ENCODE data around the gene ACOXL.
"Not testable (repeated sequence)": the region's sequence is repeated elsewhere in the genome, so short reads cannot be mapped to it uniquely, and the experiment has no call there.

ACOXL gene

DNA sequence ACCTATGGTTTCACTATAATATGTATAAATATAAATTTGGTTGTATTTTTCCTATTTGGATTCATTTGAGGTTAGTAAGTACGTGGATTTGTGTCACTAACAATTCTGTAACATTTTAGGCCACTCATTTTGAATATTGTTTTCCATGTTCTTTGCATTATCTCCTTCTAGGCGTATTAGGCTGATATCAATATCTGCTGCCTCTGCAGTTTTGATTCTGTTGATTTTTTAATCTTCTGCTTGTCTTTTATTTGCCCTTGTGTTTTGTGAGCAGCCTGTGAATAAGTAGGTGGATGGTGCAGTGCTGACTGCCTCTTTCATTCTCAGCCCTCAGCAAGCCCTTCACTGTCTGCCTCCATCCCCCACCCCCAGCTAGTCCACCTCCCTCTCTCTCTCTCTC lies 222.7 kb downstream of the ACOXL start:
- Histone ChIP-seq H3K27me3 (ENCODE audit: control insufficient read depth in 1 of 2, insufficient read depth in 2 of 2, low read length in 2 of 2) (no peaks in the 10 kb centered on the region), H3K4me3 (ENCODE audit: low read depth in 1 of 2, low read length in 2 of 2) (no peak overlapping the region), H3K9me3 (ENCODE audit: control insufficient read depth in 1 of 2, low read length in 2 of 2) (no peaks in the 10 kb centered on the region), H3K27ac (ENCODE audit: low read depth, low read length) (no peak overlapping the region), H3K9ac (ENCODE audit: low read depth in 1 of 2, low read length in 2 of 2) (no peak overlapping the region), H3K4me1 (ENCODE audit: control insufficient read depth in 1 of 2, insufficient read depth in 2 of 2, low read length in 2 of 2) (peaks cover 0 to 6% of the 10 kb centered on the region in 2 donors), H3K36me3 (ENCODE audit: control insufficient read depth in 1 of 2, insufficient read depth in 2 of 2, low read length in 2 of 2) (no peaks in the 10 kb centered on the region)

DNA sequence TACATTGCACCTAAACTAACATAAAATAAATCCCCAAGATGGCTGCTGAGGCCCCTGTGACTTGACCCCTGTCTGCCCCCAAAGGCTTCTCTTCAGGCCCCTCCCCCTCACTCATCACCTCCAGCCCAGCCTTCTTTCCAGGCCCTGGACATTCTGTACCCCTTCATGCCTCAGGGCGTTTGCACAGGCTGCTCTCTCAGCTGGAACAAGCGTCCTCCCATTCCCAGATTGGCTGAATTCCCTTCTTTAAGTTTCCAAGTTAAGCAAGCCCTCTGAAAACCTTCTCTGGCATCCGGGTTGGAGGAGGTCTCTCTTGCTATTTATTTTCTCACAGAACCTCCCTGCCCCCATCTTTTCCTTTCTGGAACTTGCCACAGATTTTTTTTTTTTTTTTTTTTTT lies 223.2 kb downstream of the ACOXL start:
- Histone ChIP-seq H3K9ac (ENCODE audit: low read depth in 1 of 2, low read length in 2 of 2) (no peak overlapping the region), H3K36me3 (ENCODE audit: control insufficient read depth in 1 of 2, insufficient read depth in 2 of 2, low read length in 2 of 2) (no peaks in the 10 kb centered on the region), H3K9me3 (ENCODE audit: control insufficient read depth in 1 of 2, low read length in 2 of 2) (no peaks in the 10 kb centered on the region), H3K27ac (ENCODE audit: low read depth, low read length) (no peak overlapping the region), H3K27me3 (ENCODE audit: control insufficient read depth in 1 of 2, insufficient read depth in 2 of 2, low read length in 2 of 2) (no peaks in the 10 kb centered on the region), H3K4me3 (ENCODE audit: low read depth in 1 of 2, low read length in 2 of 2) (no peak overlapping the region), H3K4me1 (ENCODE audit: control insufficient read depth in 1 of 2, insufficient read depth in 2 of 2, low read length in 2 of 2) (peaks cover 0 to 6% of the 10 kb centered on the region in 2 donors)

DNA sequence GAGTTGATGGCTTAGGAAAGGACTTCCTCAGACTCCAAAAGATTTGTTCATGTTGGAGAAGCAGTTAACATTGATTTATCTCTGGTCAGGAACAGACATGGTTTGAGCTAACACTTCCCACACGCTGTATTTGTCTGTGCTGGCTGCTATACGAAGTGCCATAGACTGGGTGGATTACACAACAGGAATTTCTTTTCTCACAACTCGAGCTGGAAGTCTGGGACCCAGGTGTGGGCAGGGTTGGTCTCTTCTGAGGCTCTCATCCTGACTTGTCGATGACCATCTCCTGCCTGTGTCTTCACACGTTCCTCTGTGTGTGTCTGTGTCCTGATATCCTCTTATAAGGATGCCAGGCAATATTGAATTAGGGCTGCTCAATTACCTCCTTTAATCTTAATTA lies 224.9 kb downstream of the ACOXL start:
- Histone ChIP-seq H3K4me3 (ENCODE audit: low read depth in 1 of 2, low read length in 2 of 2) (no peak overlapping the region), H3K4me1 (ENCODE audit: control insufficient read depth in 1 of 2, insufficient read depth in 2 of 2, low read length in 2 of 2) (peaks cover 0 to 6% of the 10 kb centered on the region in 2 donors), H3K27ac (ENCODE audit: low read depth, low read length) (no peak overlapping the region), H3K36me3 (ENCODE audit: control insufficient read depth in 1 of 2, insufficient read depth in 2 of 2, low read length in 2 of 2) (no peaks in the 10 kb centered on the region), H3K9ac (ENCODE audit: low read depth in 1 of 2, low read length in 2 of 2) (no peak overlapping the region), H3K27me3 (ENCODE audit: control insufficient read depth in 1 of 2, insufficient read depth in 2 of 2, low read length in 2 of 2) (no peaks in the 10 kb centered on the region), H3K9me3 (ENCODE audit: control insufficient read depth in 1 of 2, low read length in 2 of 2) (no peaks in the 10 kb centered on the region)

DNA sequence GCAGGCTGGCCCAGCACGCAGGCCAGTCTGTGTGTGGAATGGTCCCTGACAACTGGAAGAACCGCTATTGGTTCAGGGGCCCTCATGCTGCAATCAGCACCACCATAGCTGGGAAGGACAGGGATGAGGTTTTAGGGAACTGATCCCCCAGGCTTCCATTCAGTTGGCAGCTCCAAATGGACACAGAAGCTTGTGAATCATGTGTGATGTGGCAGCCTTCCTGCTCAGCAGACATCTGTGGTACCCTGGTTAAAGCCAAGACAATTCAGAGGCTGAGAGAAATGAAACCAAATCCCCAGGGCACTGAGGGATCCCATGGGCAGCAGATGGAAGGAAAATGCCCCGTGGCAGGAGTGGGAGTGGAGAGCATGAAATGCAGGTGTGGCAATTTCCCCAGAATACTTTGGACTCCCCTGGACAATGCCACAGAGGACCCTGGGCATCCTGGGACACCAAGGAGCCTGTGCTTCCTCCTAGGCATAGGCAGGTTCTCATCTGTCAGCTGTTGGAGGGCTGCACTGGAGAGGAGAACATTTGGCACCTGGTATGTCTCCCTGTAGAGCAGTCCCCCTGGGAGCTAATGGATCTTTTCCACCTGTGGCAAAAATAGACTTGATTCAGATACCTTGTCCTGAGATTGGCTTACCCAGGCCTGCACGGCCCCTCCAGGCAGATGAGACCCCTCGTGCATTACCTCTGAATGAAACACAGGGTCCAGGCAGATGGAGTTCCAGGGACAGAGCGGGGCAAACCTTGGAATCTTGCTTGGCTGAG lies 226.2 kb downstream of the ACOXL start:
- no peak overlapping the region for H3K9ac ChIP-seq (ENCODE audit: low read depth in 1 of 2, low read length in 2 of 2)
- H3K27ac ChIP-seq (ENCODE audit: low read depth, low read length) = no peak overlapping the region
- peaks cover 0 to 6% of the 10 kb centered on the region in 2 donors for H3K4me1 ChIP-seq (ENCODE audit: control insufficient read depth in 1 of 2, insufficient read depth in 2 of 2, low read length in 2 of 2)
- H3K4me3 ChIP-seq (ENCODE audit: low read depth in 1 of 2, low read length in 2 of 2) = no peak overlapping the region
- no peaks in the 10 kb centered on the region for H3K27me3 ChIP-seq (ENCODE audit: control insufficient read depth in 1 of 2, insufficient read depth in 2 of 2, low read length in 2 of 2)
- H3K36me3 ChIP-seq (ENCODE audit: control insufficient read depth in 1 of 2, insufficient read depth in 2 of 2, low read length in 2 of 2) = no peaks in the 10 kb centered on the region
- no peaks in the 10 kb centered on the region for H3K9me3 ChIP-seq (ENCODE audit: control insufficient read depth in 1 of 2, low read length in 2 of 2)

DNA sequence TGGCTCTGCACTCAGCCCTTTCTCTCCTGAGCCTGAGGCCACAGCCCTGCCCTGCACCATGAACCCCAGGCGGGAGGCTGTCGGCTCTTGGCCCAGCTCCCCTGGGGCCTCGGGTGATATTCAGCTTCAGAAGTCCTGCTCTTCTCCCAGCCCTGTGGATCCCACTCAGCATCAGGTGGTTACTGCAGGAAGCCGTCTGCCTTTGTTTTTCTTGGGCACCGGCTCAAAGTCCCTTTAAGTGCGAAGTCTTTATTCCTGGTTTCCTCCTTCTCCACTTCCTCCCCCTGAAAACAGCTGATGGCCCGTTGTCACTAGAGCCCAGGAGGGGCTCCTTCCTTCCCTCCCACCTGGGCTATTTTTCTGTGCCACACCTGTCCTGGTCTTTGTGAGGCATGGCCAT lies 226.8 kb downstream of the ACOXL start:
- Histone ChIP-seq H3K9ac (ENCODE audit: low read depth in 1 of 2, low read length in 2 of 2) (no peak overlapping the region), H3K36me3 (ENCODE audit: control insufficient read depth in 1 of 2, insufficient read depth in 2 of 2, low read length in 2 of 2) (no peaks in the 10 kb centered on the region), H3K27ac (ENCODE audit: low read depth, low read length) (no peak overlapping the region), H3K4me1 (ENCODE audit: control insufficient read depth in 1 of 2, insufficient read depth in 2 of 2, low read length in 2 of 2) (peaks cover 0 to 6% of the 10 kb centered on the region in 2 donors), H3K27me3 (ENCODE audit: control insufficient read depth in 1 of 2, insufficient read depth in 2 of 2, low read length in 2 of 2) (no peaks in the 10 kb centered on the region), H3K9me3 (ENCODE audit: control insufficient read depth in 1 of 2, low read length in 2 of 2) (no peaks in the 10 kb centered on the region), H3K4me3 (ENCODE audit: low read depth in 1 of 2, low read length in 2 of 2) (no peak overlapping the region)

DNA sequence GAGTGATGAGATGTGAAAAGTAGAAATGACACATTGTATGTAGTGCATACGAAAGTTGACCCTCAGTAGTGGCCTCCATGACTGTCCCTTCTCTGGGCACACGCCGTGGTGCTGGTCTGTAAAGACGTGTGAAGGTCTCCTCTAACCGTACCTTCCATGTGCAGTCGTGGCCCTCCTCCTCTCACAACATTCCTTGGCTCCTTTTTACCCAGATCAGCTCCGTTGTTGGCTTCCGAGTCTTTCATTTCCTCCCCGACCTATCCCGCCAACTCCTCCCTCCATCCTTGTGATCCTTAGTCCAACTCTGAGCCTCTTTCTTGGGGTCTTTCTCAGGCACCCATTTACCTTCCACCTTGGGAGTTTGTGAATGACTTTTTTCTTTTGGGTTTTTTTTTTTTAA lies 227.9 kb downstream of the ACOXL start:
- Histone ChIP-seq H3K9ac (ENCODE audit: low read depth in 1 of 2, low read length in 2 of 2) (no peak overlapping the region), H3K36me3 (ENCODE audit: control insufficient read depth in 1 of 2, insufficient read depth in 2 of 2, low read length in 2 of 2) (no peaks in the 10 kb centered on the region), H3K4me3 (ENCODE audit: low read depth in 1 of 2, low read length in 2 of 2) (no peak overlapping the region), H3K9me3 (ENCODE audit: control insufficient read depth in 1 of 2, low read length in 2 of 2) (no peaks in the 10 kb centered on the region), H3K27me3 (ENCODE audit: control insufficient read depth in 1 of 2, insufficient read depth in 2 of 2, low read length in 2 of 2) (no peaks in the 10 kb centered on the region), H3K27ac (ENCODE audit: low read depth, low read length) (no peak overlapping the region), H3K4me1 (ENCODE audit: control insufficient read depth in 1 of 2, insufficient read depth in 2 of 2, low read length in 2 of 2) (peaks cover 0 to 6% of the 10 kb centered on the region in 2 donors)

DNA sequence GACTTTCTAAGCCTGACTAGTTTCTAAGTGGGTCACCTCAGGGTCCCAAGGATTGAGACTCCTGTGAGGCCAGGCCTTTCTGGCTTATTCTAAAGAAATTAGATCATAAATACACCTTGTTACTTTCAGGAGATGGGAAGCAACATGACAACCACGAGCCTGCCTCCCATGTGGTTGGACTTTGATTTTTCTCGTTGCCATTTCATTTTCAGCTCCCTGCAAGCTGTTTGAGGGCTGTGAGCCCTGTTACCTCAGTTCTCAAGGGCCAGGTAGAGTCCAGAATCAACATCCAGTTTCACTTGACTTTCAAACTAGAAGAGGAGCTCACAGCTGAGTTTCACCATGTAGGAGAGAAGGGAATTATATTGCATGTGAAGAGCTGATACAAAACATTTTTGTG lies 228.6 kb downstream of the ACOXL start:
- Histone ChIP-seq H3K9me3 (ENCODE audit: control insufficient read depth in 1 of 2, low read length in 2 of 2) (no peaks in the 10 kb centered on the region), H3K4me3 (ENCODE audit: low read depth in 1 of 2, low read length in 2 of 2) (no peak overlapping the region)

DNA sequence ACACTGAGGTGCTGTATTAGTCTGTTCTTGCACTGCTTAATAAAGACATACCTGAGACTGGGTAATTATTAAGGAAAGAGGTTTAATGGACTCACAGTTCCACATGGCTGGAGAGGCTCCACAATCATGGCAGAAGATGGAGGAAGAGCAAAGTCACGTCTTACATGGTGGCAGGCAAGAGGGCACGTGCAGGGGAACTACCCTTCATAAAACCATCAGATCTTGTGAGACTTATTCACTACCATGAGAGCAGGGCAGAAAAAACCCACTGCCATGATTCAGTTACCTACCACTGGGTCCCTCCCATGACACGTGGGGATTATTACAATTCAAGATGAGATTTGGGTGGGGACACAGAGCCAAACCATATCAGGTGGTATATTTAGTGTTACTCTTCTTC lies 229.3 kb downstream of the ACOXL start:
- not testable (repeated sequence) for H3K27ac ChIP-seq (ENCODE audit: low read depth, low read length); H3K9ac ChIP-seq (ENCODE audit: low read depth in 1 of 2, low read length in 2 of 2); H3K4me3 ChIP-seq (ENCODE audit: low read depth in 1 of 2, low read length in 2 of 2); H3K36me3 ChIP-seq (ENCODE audit: control insufficient read depth in 1 of 2, insufficient read depth in 2 of 2, low read length in 2 of 2); H3K27me3 ChIP-seq (ENCODE audit: control insufficient read depth in 1 of 2, insufficient read depth in 2 of 2, low read length in 2 of 2); H3K4me1 ChIP-seq (ENCODE audit: control insufficient read depth in 1 of 2, insufficient read depth in 2 of 2, low read length in 2 of 2); H3K9me3 ChIP-seq (ENCODE audit: control insufficient read depth in 1 of 2, low read length in 2 of 2)

More for the DNA sequence above, 228.6 kb downstream of the ACOXL start:
- no peaks in the 10 kb centered on the region for H3K36me3 ChIP-seq (ENCODE audit: control insufficient read depth in 1 of 2, insufficient read depth in 2 of 2, low read length in 2 of 2)
- peaks cover 0 to 6% of the 10 kb centered on the region in 2 donors for H3K4me1 ChIP-seq (ENCODE audit: control insufficient read depth in 1 of 2, insufficient read depth in 2 of 2, low read length in 2 of 2)
- H3K9ac ChIP-seq (ENCODE audit: low read depth in 1 of 2, low read length in 2 of 2) = no peak overlapping the region
- H3K27me3 ChIP-seq (ENCODE audit: control insufficient read depth in 1 of 2, insufficient read depth in 2 of 2, low read length in 2 of 2) = no peaks in the 10 kb centered on the region
- no peak overlapping the region for H3K27ac ChIP-seq (ENCODE audit: low read depth, low read length)

DNA sequence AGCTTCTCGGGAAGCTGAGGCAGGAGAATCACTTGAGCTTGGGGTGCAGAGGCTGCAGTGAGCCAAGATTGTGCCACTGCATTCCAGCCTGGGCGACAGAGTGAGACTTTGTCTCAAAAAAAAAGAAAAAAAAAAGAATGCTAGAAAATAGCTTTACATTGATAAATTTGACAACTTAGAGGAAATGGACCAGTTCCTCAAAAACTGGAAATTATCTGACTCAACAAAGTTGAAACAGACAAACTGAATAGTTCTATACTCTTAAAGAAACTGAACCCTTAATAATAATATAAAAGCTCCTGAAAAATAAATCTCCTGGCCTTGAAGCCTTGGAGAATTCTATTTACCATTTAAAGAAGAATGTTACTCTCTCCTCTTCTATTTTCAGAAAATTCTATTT lies 237.3 kb downstream of the ACOXL start:
- no peaks in the 10 kb centered on the region for H3K4me1 ChIP-seq (ENCODE audit: control insufficient read depth in 1 of 2, insufficient read depth in 2 of 2, low read length in 2 of 2)
- no peaks in the 10 kb centered on the region for H3K9me3 ChIP-seq (ENCODE audit: control insufficient read depth in 1 of 2, low read length in 2 of 2)
- H3K4me3 ChIP-seq (ENCODE audit: low read depth in 1 of 2, low read length in 2 of 2) = no peak overlapping the region
- H3K27ac ChIP-seq (ENCODE audit: low read depth, low read length) = no peak overlapping the region
- H3K27me3 ChIP-seq (ENCODE audit: control insufficient read depth in 1 of 2, insufficient read depth in 2 of 2, low read length in 2 of 2) = no peaks in the 10 kb centered on the region
- H3K36me3 ChIP-seq (ENCODE audit: control insufficient read depth in 1 of 2, insufficient read depth in 2 of 2, low read length in 2 of 2) = no peaks in the 10 kb centered on the region
- H3K9ac ChIP-seq (ENCODE audit: low read depth in 1 of 2, low read length in 2 of 2) = no peak overlapping the region

DNA sequence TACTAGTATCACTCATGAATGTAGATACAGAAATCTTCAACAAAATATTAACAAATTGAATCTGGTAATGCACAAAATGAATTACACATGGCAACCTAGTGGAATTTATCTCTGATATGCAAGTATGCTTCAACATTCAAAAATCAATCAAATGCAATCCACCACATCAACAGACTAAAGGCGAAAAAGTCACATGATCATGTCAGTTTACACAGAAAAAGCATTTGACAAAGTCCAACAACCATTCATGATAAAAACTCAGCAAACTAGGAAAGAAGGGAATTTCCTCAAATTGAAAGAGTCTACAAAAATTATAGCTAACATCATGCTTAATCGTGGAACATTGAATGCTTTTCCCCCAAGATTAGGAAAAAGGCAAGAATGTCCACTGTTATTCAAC lies 237.8 kb downstream of the ACOXL start:
- Histone ChIP-seq H3K27me3 (ENCODE audit: control insufficient read depth in 1 of 2, insufficient read depth in 2 of 2, low read length in 2 of 2) (no peaks in the 10 kb centered on the region), H3K4me3 (ENCODE audit: low read depth in 1 of 2, low read length in 2 of 2) (no peak overlapping the region), H3K4me1 (ENCODE audit: control insufficient read depth in 1 of 2, insufficient read depth in 2 of 2, low read length in 2 of 2) (no peaks in the 10 kb centered on the region), H3K27ac (ENCODE audit: low read depth, low read length) (no peak overlapping the region), H3K9me3 (ENCODE audit: control insufficient read depth in 1 of 2, low read length in 2 of 2) (no peaks in the 10 kb centered on the region), H3K36me3 (ENCODE audit: control insufficient read depth in 1 of 2, insufficient read depth in 2 of 2, low read length in 2 of 2) (no peaks in the 10 kb centered on the region), H3K9ac (ENCODE audit: low read depth in 1 of 2, low read length in 2 of 2) (no peak overlapping the region)

All from duodenal mucosa (tissue), 2 donors.